Muscle of back (tissue), 11 donors: ENCODE results near the gene RNFT2. TPM values are rescaled to one million over a fixed set of nuclear protein-coding genes. Genes with fewer than 3 reads are reported as not detected.
"Not testable (repeated sequence)": the region's sequence is repeated elsewhere in the genome, so short reads cannot be mapped to it uniquely, and the experiment has no call there.

Experiments
- DNase-seq, 3 donors: peaks; one replicate each; pipeline versions ENCODE4 v3.0.0 to v3.0.0-alpha.2; 2013
- polyA plus RNA-seq, 10 donors: library from polyadenylated mRNA; unstranded; fragments of 120-200 nt; gene quantifications; one replicate each; pipeline ENCODE4 v1.2.1, GENCODE V29; 2013; ENCODE audit not compliant: insufficient read length in 10 of 10

RNFT2 gene
- polyA plus RNA-seq, 10 donors = 1.0 to 1.7 (median 1.5) TPM

DNA sequence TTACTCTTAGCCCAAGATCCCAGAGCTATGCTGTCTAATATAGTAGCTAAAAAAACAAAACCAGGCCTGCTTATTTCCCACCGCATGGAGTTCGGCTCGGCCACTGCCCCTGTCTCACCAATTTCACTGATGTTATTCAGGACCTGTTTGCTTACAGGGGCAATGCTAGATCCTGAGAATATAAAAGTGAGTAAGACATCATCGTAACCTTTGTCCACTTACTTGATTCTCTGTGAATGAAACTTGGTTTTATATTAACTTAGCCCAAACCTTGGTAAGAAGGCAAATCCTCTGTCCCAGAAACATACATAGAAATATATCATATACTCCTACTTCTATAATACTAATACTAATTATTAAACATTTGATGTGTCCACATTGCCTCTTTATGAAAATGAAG is 56.6 kb downstream of the RNFT2 start:
- no peak for DNase-seq

- no peak for DNase-seq
These were observed 59.8 kb downstream of the RNFT2 start for GRCh38 chr12:116797885-116798284.

DNA sequence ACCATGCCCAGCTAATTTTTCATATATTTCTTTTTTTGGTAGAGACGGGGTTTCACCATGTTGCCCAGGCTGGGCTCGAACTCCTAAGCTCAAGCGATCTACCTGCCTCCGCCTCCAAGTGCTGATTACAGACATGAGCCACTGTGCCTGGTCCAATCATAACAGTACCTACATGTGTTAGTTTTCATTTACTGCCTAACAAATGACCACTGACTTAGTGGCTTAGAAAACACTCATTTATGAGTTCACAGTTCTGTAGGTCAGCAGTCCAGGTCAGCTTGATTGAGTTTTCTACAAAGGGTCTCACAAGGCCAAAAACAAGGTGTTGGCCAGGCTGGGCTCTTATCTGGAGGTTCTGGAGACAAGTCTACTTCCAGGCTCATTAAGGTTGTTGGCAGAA is 60.6 kb downstream of the RNFT2 start:
- DNase-seq = no peak

DNA sequence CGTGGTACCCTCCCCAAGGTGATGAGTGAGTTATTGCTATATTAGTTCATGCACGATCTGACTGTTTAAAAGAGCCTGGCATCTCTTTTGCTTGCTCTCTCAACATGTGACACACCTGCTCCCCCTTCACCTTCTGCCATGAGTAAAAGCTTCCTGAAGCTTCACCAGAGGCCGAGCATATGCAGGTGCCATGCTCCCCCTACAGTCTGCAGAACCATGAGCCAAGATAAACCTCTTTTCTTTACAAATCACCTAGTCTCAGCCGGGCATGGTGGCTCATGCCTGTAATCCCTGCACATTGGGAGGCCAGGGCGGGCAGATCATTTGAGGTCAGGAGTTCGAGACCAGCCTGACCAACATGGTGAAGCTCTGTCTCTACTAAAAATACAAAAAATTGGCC is 61.8 kb downstream of the RNFT2 start:
- no peak for DNase-seq

DNA sequence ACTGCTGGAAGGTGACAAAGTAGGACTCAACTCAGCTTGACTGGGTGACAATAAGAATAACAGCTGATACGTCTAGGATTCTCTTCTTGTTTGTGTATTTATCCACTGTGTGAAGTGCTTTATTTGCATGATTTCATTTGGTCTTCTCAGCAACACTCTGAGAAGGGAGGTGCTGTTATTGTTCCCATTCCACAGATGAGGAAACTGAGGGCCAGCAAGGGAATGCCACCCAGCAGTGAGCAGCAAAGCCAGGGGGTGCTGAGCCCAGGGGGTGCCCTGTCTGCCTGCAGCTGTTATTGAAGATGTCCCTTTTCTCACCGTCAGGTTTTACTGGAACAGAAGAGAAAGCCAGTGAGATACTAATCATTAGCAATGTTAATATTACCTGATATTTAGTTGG is 62.8 kb downstream of the RNFT2 start:
- no peak for DNase-seq

DNA sequence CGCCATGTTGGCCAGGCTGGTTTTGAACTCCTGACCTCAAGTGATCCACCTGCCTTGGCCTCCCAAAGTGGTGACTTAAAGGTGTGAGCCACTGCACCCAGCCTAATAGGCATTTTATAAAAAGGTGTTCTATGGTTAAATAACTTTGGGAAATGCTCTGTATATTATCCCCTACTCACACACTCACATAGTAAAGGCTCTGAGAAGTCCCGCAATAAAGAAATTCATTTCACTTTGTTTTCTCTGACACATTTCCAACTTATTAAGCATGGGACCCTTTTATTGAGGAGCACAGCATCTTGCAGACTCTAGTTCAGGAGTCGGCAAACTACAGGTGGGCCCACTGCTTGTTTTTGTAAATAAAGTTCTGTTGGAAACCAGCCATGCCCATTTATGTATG is 63.9 kb downstream of the RNFT2 start:
- no peak for DNase-seq

- no peak for DNase-seq
These were observed 65.1 kb downstream of the RNFT2 start for GRCh38 chr12:116803013-116803736.

DNA sequence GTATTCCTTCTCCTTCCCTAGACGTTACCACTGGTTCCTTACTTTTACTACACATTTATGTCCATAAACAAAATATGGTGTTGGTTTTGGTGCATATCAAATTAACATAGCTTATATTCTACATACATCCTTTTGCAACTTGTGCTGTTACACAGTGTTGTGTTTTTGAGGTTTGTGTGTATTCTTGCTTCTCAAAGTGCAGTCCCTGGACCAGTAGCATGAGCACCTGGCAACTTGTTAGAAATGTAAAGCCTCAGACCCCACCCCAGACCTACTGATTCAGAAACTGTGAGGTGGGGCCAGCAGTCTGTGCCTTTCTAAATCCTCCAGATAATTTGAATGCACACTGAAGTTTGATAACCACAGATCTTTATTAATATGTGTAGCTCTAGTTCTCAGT is 65.9 kb downstream of the RNFT2 start:
- no peak for DNase-seq

DNA sequence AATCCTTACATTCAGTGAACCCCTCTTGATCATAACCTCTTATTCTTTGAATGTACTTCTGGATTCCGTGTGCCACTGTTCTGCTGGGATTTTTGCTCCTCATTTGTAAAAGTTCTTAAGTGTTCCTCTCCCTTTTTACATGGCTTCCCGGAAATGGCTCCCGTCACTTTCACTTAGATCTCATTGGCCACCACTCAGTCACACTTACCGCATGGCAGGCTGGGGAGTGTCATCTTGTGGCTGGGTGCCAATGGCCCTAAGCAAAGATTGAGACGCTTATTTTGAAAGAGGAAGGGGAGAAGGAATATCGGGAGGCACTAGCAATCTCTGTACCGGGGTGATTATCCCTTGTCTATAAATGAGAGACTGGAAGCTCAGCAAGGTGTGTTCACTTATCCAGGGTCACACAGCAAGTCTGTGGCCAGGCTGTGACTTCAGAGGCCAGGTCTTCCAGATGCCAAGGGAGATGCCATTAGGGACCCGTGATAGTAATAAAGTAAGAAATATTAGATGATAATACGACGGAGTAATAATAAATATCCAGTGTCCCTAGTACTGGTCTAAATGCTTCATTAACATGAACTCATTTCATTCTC is 68.8 kb downstream of the RNFT2 start:
- DNase-seq = no peak

GRCh38 chr12:116807546-116807945 is 69.4 kb downstream of the RNFT2 start:
- DNase-seq = no peak

- DNase-seq = no peak
These were observed 70.3 kb downstream of the RNFT2 start for GRCh38 chr12:116808113-116809105.

DNA sequence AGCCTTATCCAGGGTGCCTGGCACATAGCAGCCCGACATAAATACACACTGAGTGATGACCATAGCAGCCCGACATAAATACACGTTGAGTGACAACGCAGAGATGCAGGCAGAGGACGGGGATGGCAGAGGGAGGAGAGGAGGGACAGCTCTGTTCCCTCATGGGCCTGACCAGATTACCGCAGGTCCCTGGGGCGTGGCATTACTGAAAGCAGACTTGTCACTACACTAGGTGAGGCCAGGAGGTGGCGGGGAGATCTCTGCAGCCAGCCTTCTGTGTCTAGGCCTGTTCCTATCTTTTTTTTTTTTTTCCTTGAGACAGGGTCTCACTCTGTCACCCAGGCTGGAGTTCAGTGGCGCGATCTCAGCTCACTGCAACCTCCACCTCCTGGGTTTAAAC is 74.1 kb downstream of the RNFT2 start:
- DNase-seq = no peak

DNA sequence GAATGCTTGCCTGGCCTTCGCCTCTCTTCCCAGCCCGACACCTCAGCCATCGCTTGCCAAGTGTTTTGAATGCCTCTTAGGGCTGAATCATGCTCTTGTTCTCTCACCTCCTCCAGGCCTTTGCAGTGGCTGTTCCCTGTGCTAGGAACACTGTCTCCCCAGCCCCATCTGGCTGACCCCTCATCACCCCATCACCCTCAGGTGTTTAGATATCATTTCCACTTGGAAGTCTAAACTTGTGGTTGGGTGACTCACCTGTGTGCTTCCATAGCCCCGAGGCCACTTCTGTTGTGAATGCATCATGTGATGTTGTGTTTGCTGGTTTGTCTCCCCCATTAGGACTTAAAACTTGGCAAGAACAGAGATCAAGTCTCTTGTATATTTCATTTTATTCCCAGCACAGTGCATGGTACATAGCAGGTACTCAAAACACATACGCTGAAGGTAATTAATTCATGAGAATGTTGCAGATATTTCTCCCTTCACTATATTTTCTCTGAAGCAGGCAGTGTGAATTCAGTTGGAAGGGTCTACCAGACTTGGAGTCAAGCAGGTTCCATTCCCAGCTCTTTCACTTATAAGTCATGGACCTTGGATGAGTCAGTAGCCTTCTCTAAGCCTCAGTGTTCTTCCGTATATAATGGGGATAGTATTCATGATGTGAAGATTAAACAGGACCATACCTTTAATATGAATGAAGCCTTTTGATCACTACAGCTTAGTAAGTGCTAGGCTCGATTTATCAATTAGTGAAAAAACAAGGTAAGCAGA is 75.3 kb downstream of the RNFT2 start:
- no peak for DNase-seq

GRCh38 chr12:116814766-116815165 is 76.7 kb downstream of the RNFT2 start:
- not testable (repeated sequence) for DNase-seq

DNA sequence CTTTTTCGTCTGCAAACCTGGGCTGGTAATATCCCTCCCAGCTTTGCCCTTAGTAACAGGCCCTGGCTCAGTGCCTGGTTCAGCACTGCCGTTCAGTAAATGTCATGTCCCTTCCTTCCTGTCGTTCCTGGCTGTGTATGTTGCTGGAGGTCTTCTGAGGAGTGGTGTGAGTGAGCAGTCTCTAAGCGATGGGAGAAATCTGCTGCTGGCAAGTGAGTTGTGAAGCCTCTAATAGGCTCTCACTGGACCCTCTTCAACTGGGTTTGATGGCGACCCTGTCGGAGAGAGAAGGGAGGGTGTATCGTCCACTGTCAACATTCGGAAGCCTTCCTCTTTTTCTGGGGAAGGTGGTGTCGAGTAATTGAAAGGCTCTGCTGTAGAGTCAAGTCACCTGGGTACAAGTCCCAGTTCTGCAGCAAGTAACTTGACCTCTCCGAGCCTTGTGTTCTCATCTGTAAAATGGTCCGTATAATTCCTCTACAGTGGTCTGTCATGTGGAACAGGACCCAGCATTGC is 80.3 kb downstream of the RNFT2 start:
- peak; percentile 20 to 67 (median 40) for DNase-seq

- peak; percentile 92 to 96 (median 93) for DNase-seq
These were observed 81.1 kb downstream of the RNFT2 start for GRCh38 chr12:116818948-116819832.

GRCh38 chr12:116820064-116820656 is 82.0 kb downstream of the RNFT2 start:
- DNase-seq = peak in 1 of 3 donors; percentile 37

DNA sequence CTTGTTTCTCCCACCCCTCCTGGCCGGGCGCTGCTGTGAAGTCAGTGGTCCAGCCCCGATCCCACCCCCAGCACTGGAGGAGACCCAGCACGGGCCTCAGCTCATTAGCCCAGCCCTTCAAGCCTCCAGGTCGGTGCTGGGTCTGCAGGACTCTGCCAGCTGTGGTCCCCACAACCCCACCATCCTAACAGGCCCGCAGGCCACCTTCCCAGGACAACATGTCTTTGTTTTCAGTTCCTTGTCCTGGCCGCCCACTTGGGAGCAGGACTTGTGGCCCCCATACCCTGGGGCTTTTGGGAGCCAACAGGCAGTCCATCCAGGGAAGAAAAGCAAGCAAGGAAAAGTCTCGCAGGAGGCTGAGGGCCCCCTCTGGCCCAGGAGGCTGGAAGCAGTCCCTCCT is 83.2 kb downstream of the RNFT2 start:
- DNase-seq = no peak

DNA sequence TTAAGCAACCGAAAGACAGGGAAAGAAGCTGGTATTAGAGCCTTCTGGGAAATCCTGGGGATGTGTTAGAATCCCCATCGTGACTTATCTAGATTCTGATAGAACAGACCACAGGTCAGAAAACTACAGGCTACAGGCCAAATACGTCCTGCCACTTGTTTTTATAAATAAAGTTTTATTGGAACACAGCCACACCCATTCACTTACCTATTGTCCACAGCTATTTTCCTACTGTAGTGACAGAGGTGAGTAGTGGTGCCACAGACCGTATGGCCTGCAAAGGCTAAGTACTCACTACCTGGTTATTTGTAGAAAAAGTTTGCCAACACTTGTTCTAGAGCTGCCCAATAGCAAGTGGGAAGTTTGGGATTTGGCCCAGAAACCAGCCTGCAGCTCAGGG is 89.3 kb downstream of the RNFT2 start:
- DNase-seq = no peak

GRCh38 chr12:116832353-116832752 is 94.2 kb downstream of the RNFT2 start:
- DNase-seq = no peak
